Nephron (organoid): Measurements from ENCODE around the gene ATP6V0E2.
A peak's percentile ranks its signal among the peaks of the same experiment; 100 is the strongest.

Source experiments
- H3K27ac Mint-ChIP-seq, 3 experiments: 2 replicates each; pipeline ENCODE4 v1.8.0; 2020; ENCODE audit warnings: mixed read lengths in 3 of 3, mild to moderate bottlenecking in 2 of 3, moderate library complexity in 1 of 3
- H3K27me3 Mint-ChIP-seq: 2 replicates; pipeline ENCODE4 v1.8.0; 2021; ENCODE audit warnings: low read depth, mild to moderate bottlenecking, moderate library complexity, mixed read lengths
- H3K36me3 Mint-ChIP-seq: 2 replicates; pipeline ENCODE4 v1.8.0; 2020; ENCODE audit warnings: low read depth, mixed read lengths
- H3K4me1 Mint-ChIP-seq: 2 replicates; pipeline ENCODE4 v1.8.0; 2020; ENCODE audit warnings: mixed read lengths
- H3K4me3 Mint-ChIP-seq, 3 experiments: 2 replicates each; pipeline ENCODE4 v1.8.0; 2020; ENCODE audit warnings: mild to moderate bottlenecking in 3 of 3, mixed read lengths in 3 of 3, moderate library complexity in 2 of 3
- H3K9me3 Mint-ChIP-seq: 2 replicates; pipeline ENCODE4 v1.8.0; 2020; ENCODE audit warnings: mixed read lengths
- CTCF ChIP-seq, 3 experiments: fragments of 200-600 bp; sonication (generic); IDR thresholded peaks; one replicate each; pipeline ENCODE4 v1.5.0; 2021; ENCODE audit warnings: antibody characterized with exemption in 3 of 3; ENCODE audit not compliant: unreplicated experiment in 3 of 3

The ATP6V0E2 gene

DNA sequence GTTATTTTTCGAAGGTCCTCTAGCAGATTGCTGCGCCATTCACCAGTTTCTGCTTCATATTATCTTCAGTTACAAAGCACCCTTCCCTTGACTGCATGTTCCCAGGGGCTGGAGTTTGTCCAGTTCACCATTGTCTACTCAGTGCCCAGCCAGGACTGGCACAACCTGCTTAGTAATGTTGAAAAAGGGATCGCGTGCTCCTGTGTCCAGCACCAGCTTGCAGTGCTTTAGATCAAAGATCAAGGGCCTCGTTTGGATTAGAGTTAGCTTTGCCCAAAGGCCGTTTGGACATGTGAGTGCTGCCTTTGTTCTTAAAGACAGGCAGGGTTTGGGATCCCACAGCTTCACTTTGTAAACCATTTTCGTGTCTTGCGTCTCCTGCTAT lies 867 bp downstream of the ATP6V0E2 start:
- TF ChIP-seq CTCF (IDR thresholded peaks at IDR 0.05; ENCODE audit: unreplicated experiment in 3 of 3) = no peak
- H3K9me3 Mint-ChIP-seq = no peaks in the 10 kb centered on the region
- peak overlapping the region; percentile 80 to 89 (median 87) for H3K4me3 Mint-ChIP-seq
- H3K36me3 Mint-ChIP-seq = no peaks in the 10 kb centered on the region
- H3K27ac Mint-ChIP-seq = peak overlapping the region in 1 of 3 experiments; percentile 43
- peaks cover 7% of the 10 kb centered on the region for H3K27me3 Mint-ChIP-seq
- peaks cover 31% of the 10 kb centered on the region for H3K4me1 Mint-ChIP-seq

GRCh38 chr7:149875396-149875795 lies 1.6 kb downstream of the ATP6V0E2 start:
- peaks cover 31% of the 10 kb centered on the region for H3K4me1 Mint-ChIP-seq
- H3K9me3 Mint-ChIP-seq = no peaks in the 10 kb centered on the region
- H3K4me3 Mint-ChIP-seq = peak overlapping the region; percentile 80 to 89 (median 87)
- H3K27me3 Mint-ChIP-seq = peaks cover 7% of the 10 kb centered on the region
- no peak for TF ChIP-seq CTCF (IDR thresholded peaks at IDR 0.05; ENCODE audit: unreplicated experiment in 3 of 3)
- no peaks in the 10 kb centered on the region for H3K36me3 Mint-ChIP-seq
- H3K27ac Mint-ChIP-seq = no peak overlapping the region

GRCh38 chr7:149877890-149878522 lies 4.2 kb downstream of the ATP6V0E2 start:
- Mint-ChIP-seq H3K4me3 (no peak overlapping the region), H3K9me3 (no peaks in the 10 kb centered on the region), H3K36me3 (no peaks in the 10 kb centered on the region), H3K27me3 (peaks cover 17% of the 10 kb centered on the region), H3K27ac (no peak overlapping the region), H3K4me1 (peaks cover 40% of the 10 kb centered on the region)
- no peak for TF ChIP-seq CTCF (IDR thresholded peaks at IDR 0.05; ENCODE audit: unreplicated experiment in 3 of 3)

DNA sequence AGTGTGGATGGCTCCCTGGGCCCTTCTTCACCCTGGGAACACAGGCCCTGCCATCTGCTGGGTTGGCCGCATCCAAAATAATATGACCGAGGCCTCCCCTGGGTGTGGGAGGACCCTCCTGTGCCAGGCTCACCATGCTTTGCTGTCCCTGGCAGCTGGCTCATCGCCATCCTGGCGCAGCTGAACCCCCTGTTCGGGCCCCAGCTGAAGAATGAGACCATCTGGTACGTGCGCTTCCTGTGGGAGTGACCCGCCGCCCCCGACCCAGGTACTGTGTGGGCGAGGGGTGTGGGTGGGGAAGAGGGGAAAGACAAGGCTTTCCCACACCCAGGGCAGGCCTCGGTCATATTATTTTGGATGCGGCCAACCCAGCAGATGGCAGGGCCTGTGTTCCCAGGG lies 4.8 kb downstream of the ATP6V0E2 start:
- Mint-ChIP-seq H3K4me3 (no peak overlapping the region), H3K4me1 (peaks cover 44% of the 10 kb centered on the region), H3K27me3 (peaks cover 21% of the 10 kb centered on the region), H3K27ac (no peak overlapping the region), H3K9me3 (no peaks in the 10 kb centered on the region), H3K36me3 (no peaks in the 10 kb centered on the region)
- no peak for TF ChIP-seq CTCF (IDR thresholded peaks at IDR 0.05; ENCODE audit: unreplicated experiment in 3 of 3)

GRCh38 chr7:149879271-149879743 lies 5.5 kb downstream of the ATP6V0E2 start:
- Mint-ChIP-seq H3K27ac (no peak overlapping the region), H3K4me3 (no peak overlapping the region), H3K9me3 (no peaks in the 10 kb centered on the region), H3K27me3 (peaks cover 22% of the 10 kb centered on the region), H3K4me1 (peaks cover 52% of the 10 kb centered on the region), H3K36me3 (no peaks in the 10 kb centered on the region)
- no peak for TF ChIP-seq CTCF (IDR thresholded peaks at IDR 0.05; ENCODE audit: unreplicated experiment in 3 of 3)
